ENCODE measurements around the gene FUT6. TPM values are rescaled to one million over a fixed set of nuclear protein-coding genes. Genes with fewer than 3 reads are reported as not detected.

Gene FUT6
- total RNA-seq, 4 donors from 2014 or later: 40.6 to 160 (median 68.9) TPM

DNA sequence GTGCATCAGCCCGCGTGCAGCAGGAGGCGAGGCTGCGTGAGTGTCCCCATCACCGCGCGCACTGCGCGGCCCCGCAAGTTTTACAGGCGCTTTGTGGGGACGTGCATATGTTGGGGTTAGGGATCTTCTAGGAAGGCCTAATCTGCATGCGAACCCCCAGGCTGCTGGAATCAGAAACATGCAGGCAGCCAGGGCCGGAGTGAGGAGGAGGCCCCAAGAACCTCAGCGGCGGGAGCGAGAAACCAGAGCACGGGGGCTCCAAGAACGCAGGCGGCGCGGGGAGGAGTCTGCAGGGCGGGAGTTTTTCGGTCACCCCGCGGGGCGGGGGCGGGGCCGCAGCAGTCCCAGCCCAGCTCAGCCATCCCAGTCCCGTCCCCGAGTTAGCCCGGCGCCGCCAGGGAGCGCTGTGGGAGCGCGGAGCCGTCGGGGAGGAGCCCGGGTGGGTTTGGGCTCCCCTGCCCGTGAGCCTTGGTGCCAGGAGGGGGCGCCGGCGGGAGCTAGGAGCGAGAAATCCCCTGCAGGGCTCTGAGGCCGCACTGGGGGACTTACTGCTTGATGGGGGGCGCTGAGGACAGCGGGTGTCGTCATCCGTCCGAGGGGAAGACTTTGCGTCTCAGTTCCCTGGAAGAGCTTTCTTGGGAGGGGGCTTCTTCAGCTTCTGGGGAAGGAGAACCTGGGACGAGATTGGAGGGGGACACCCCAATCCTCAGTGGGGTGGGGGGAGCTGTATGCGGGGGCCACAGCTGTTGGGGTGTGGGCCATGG is 35.6 kb downstream of the FUT6 start:
- 5 to 7% methylated on average over 4 to 7 of the region's 54 CpGs for WGBS, 2 donors
- Histone ChIP-seq H3K27ac (peak overlapping the region in 2 of 4 donors; percentile 33 to 68), H3K27me3 (peaks cover 0 to 71% (median 3%) of the 10 kb centered on the region in 4 donors), H3K36me3 (no peaks in the 10 kb centered on the region), H3K9me3 (no peaks in the 10 kb centered on the region), H3K4me3 (peak overlapping the region in 3 of 4 donors; percentile 43 to 61 (median 45)), H3K4me1 (peaks cover 9 to 49% (median 21%) of the 10 kb centered on the region in 3 donors)
- no peak for DNase-seq
- TF ChIP-seq POLR2A (IDR thresholded peaks at IDR 0.05): no peak
- TF ChIP-seq, protein P1, sequence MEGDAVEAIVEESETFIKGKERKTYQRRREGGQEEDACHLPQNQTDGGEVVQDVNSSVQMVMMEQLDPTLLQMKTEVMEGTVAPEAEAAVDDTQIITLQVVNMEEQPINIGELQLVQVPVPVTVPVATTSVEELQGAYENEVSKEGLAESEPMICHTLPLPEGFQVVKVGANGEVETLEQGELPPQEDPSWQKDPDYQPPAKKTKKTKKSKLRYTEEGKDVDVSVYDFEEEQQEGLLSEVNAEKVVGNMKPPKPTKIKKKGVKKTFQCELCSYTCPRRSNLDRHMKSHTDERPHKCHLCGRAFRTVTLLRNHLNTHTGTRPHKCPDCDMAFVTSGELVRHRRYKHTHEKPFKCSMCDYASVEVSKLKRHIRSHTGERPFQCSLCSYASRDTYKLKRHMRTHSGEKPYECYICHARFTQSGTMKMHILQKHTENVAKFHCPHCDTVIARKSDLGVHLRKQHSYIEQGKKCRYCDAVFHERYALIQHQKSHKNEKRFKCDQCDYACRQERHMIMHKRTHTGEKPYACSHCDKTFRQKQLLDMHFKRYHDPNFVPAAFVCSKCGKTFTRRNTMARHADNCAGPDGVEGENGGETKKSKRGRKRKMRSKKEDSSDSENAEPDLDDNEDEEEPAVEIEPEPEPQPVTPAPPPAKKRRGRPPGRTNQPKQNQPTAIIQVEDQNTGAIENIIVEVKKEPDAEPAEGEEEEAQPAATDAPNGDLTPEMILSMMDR (IDR thresholded peaks at IDR 0.05): peak; percentile 66 to 98 (median 94)
- intact Hi-C loops (cut with DNase I): loop anchor here (2.0 kb wide), 1 partner anchor 89 kb away; no protein-coding TSS in a partner anchor

- no peak for TF ChIP-seq POLR2A (IDR thresholded peaks at IDR 0.05)
- TF ChIP-seq, protein P1 (IDR thresholded peaks at IDR 0.05): no peak
- Histone ChIP-seq H3K27ac (peak overlapping the region in 2 of 4 donors; percentile 23 to 33), H3K27me3 (peaks cover 0 to 75% (median 3%) of the 10 kb centered on the region in 4 donors), H3K4me3 (peak overlapping the region in 3 of 4 donors; percentile 43 to 61 (median 45)), H3K4me1 (peaks cover 9 to 49% (median 21%) of the 10 kb centered on the region in 3 donors), H3K9me3 (no peaks in the 10 kb centered on the region), H3K36me3 (no peaks in the 10 kb centered on the region)
- intact Hi-C loops (cut with DNase I): no loop called here
- 9 to 40% methylated on average over 1 to 8 of the region's 8 CpGs for WGBS, 2 donors
- DNase-seq: no peak
Measured at GRCh38 chr19:5803441-5803751, 36.1 kb downstream of the FUT6 start.

DNA sequence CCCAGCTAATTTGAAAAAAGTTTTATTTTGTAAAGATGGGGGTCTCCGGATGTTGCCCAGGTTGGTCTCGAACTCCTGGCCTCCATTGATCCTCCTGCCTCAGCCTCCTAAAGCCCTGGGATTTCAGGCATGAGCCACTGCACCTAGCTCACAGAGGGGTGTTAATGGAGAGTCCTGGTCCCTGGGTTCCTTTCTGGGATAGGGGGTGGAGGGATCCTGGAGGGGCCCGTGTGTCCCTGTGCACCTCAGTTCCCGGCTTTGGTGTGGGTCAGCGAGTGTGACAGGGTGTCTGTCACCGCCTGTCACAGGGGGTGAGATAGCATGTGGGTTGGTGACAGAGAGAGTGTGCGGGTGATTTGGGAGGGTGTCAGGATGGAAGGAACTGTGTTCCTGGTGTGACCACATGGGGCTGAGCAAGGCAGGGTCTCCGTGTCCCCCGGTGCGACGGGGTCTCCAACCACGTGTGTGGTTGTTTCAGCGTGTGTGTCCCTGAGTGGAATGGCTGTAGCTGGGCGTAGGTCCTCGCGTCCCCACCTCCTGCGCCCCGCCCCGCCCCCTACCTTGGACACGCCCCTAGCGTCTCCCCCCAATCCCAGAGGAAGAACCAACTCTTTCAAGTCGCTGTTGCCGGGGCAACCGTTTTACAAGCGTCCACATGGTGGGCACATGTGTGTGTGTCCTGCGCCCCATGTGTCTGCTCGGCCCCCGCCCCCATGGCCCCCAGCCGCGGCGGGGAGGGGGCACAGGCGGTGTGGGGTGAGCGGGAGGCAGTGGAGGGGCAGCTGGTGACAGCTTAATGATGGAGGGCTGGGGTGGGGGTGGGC is 37.5 kb downstream of the FUT6 start:
- Histone ChIP-seq H3K4me1 (peaks cover 9 to 49% (median 21%) of the 10 kb centered on the region in 3 donors), H3K9me3 (no peaks in the 10 kb centered on the region), H3K4me3 (no peak overlapping the region), H3K27ac (no peak overlapping the region), H3K36me3 (no peaks in the 10 kb centered on the region), H3K27me3 (peaks cover 0 to 75% (median 3%) of the 10 kb centered on the region in 4 donors)
- no peak for DNase-seq
- TF ChIP-seq, protein P1 (IDR thresholded peaks at IDR 0.05): no peak
- TF ChIP-seq POLR2A (IDR thresholded peaks at IDR 0.05): no peak
- WGBS, 2 donors: 60% methylated on average over 2 of the region's 33 CpGs; no CpG with 5 or more reads in 1 of the 2 donors
- intact Hi-C loops (cut with DNase I): no loop called here

DNA sequence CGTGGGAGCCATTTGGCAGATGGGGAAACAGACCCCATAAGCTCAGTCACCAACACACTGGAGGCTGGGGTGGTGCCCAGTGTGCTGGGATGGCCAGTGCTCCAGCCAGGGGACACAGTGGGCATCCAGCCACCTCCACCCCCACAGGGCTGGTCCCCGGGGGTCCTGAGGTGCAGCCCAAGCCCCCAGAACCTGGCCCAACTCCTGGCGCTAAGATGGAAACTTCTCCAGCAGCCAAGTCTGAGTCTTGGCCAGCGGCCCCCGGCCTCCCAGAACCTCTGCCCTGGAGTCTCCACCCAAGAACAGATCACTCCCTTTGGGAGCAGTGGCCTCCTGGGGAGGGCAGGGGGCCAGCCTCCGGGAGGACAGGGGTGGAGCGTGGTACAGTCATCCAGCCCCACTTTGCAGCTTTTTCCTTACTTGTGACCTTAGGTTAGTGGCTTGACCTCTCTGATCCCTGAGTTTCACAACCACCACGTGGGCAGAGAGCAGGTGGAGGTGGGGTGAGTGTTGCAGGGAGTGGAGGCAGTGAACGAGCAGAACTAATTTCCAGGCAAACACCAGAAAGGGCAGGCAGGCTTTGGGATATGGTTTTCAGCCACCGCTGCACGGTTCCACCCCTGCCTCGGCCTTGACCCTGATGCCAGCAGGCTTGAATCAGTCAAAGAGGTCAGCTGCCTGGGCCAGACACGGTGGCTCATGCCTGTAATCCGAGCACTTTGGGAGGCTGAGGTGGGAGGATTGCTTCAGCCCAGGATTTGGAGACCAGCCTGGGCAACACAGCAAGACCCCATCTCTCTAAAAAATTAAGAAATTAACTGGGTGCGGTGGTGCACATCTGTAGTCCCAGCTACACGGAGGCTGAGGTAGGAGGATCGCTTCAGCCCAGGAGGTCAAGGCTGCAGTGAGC is 38.9 kb downstream of the FUT6 start:
- H3K9me3 ChIP-seq: no peaks in the 10 kb centered on the region
- 67 to 73% methylated on average over 7 to 9 of the region's 17 CpGs for WGBS, 2 donors
- H3K27me3 ChIP-seq: peaks cover 0 to 67% (median 3%) of the 10 kb centered on the region in 4 donors
- H3K27ac ChIP-seq: no peak overlapping the region
- peaks cover 9 to 43% (median 21%) of the 10 kb centered on the region in 3 donors for H3K4me1 ChIP-seq
- TF ChIP-seq, protein P1 (IDR thresholded peaks at IDR 0.05): no peak
- no peak for TF ChIP-seq POLR2A (IDR thresholded peaks at IDR 0.05)
- no peak for DNase-seq
- no peak overlapping the region for H3K4me3 ChIP-seq
- no peaks in the 10 kb centered on the region for H3K36me3 ChIP-seq
- intact Hi-C loops (cut with DNase I): no loop called here

Data from esophagus squamous epithelium (tissue), 5 donors.